Measurements from ENCODE around the gene SCNN1G. TPM values are rescaled to one million over a fixed set of nuclear protein-coding genes. Genes with fewer than 3 reads are reported as not detected.

SCNN1G gene
- total RNA-seq, 3 donors from 2014 or later, result not detected

DNA sequence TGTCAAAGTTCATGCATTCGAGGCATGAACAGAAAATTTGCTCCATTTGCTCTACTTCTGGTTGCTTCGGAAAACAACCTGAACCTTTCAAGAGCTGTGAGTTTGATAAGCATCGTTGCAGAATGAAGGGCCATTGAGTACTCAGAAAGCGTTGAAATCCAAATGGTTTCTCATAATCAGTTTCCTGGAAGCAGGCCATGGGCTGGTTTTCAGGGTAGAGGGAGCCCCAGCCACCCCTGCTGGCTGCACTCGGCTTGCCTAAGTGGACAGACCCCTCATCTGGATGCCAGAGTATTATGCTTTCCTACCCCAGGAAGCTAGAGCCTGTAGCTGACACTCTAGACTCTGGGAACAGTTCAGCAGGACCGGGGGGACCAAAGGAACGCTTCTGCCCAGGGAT lies 24.4 kb downstream of the SCNN1G start:
- Mint-ChIP-seq H3K4me1 (ENCODE audit: low read depth) (no peaks in the 10 kb centered on the region), H3K27me3 (ENCODE audit: low read depth) (peaks cover 29% of the 10 kb centered on the region), H3K36me3 (ENCODE audit: insufficient read depth) (no peaks in the 10 kb centered on the region), H3K9me3 (no peaks in the 10 kb centered on the region), H3K4me3 (no peak overlapping the region)
- DNase-seq (no peak), ATAC-seq (no peak)

DNA sequence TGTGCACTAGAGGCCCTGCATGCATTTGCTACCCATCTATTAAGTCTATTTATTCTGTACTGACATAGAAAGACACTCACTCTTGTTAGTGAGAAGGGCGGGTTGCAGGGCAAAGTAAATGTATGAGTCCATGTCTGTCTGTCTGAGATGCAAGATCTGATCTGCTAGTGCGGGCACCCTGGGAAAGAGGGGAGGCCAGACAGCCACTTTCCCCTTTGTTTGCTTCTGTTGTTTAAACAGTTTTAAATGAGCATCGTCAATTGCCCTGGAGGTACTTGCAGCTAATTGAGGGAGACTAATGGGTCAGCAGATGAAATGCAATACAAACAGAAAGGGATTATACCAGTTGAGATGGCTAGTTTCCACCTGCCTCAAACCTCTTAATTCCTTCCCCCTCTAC lies 24.9 kb downstream of the SCNN1G start:
- no peaks in the 10 kb centered on the region for H3K9me3 Mint-ChIP-seq
- H3K4me1 Mint-ChIP-seq (ENCODE audit: low read depth), result no peaks in the 10 kb centered on the region
- DNase-seq, result no peak
- ATAC-seq, result no peak
- peaks cover 29% of the 10 kb centered on the region for H3K27me3 Mint-ChIP-seq (ENCODE audit: low read depth)
- H3K36me3 Mint-ChIP-seq (ENCODE audit: insufficient read depth), result no peaks in the 10 kb centered on the region
- no peak overlapping the region for H3K4me3 Mint-ChIP-seq

DNA sequence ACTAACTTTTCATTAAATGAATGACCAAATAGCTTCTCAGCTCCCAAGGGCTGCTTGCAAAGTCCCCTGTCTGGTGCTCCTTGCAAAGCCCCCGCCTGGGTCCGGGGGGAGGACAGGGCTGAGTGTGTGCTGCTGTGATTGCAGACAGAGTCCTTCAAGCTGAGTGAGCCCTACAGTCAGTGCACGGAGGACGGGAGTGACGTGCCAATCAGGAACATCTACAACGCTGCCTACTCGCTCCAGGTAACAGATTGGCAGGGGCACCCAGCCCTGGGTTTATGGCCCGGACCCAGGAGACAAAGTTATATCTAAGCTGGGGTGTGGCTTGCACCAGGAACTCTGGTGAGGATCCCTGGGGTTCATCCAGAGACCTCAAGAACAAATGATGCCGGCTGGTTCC lies 27.1 kb downstream of the SCNN1G start:
- DNase-seq, result no peak
- no peaks in the 10 kb centered on the region for H3K4me1 Mint-ChIP-seq (ENCODE audit: low read depth)
- no peaks in the 10 kb centered on the region for H3K36me3 Mint-ChIP-seq (ENCODE audit: insufficient read depth)
- H3K27me3 Mint-ChIP-seq (ENCODE audit: low read depth), result peaks cover 31% of the 10 kb centered on the region
- no peak overlapping the region for H3K4me3 Mint-ChIP-seq
- ATAC-seq, result no peak
- H3K9me3 Mint-ChIP-seq, result no peaks in the 10 kb centered on the region

DNA sequence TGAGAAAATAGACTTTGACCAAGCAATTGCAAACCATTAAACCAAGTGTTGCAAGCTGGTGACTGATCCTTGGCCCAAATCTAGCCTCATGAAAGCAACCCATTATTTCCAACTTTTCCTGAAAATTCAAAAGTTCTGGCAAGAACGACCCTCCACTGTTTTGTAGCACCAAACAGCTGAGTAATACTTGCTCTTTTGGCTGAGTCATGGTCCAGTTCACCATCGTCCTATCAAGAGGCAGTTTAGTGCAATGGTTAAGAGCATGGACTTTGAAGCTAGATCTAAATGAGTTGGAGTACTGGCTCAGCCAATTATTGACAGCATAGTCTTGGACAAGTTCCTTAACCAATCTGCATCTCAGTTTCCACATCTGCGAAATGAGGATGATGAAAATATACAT lies 31.3 kb downstream of the SCNN1G start:
- DNase-seq (no peak), ATAC-seq (no peak)
- no peaks in the 10 kb centered on the region for H3K4me1 Mint-ChIP-seq (ENCODE audit: low read depth)
- no peaks in the 10 kb centered on the region for H3K36me3 Mint-ChIP-seq (ENCODE audit: insufficient read depth)
- H3K9me3 Mint-ChIP-seq, result no peaks in the 10 kb centered on the region
- H3K4me3 Mint-ChIP-seq, result no peak overlapping the region
- peaks cover 25% of the 10 kb centered on the region for H3K27me3 Mint-ChIP-seq (ENCODE audit: low read depth)

DNA sequence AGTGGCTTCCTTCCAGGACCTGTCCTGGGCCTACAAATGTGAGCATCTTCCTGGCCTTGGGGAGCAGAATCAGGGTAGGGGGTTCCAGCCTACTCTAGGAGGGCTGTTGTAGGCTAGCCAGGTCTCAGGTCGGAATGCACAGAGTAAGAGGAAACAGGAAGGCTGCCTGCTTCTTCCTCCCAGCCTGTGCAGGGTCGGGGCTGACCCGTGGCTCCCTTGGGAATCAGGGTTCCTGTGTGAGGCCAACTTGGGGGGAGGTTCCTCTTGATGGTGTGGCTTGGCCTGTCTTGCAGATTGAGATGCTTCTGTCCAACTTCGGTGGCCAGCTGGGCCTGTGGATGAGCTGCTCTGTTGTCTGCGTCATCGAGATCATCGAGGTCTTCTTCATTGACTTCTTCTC lies 32.3 kb downstream of the SCNN1G start:
- ATAC-seq (no peak), DNase-seq (no peak)
- Mint-ChIP-seq H3K27me3 (ENCODE audit: low read depth) (peaks cover 22% of the 10 kb centered on the region), H3K4me3 (no peak overlapping the region), H3K9me3 (no peaks in the 10 kb centered on the region), H3K36me3 (ENCODE audit: insufficient read depth) (no peaks in the 10 kb centered on the region), H3K4me1 (ENCODE audit: low read depth) (no peaks in the 10 kb centered on the region)

DNA sequence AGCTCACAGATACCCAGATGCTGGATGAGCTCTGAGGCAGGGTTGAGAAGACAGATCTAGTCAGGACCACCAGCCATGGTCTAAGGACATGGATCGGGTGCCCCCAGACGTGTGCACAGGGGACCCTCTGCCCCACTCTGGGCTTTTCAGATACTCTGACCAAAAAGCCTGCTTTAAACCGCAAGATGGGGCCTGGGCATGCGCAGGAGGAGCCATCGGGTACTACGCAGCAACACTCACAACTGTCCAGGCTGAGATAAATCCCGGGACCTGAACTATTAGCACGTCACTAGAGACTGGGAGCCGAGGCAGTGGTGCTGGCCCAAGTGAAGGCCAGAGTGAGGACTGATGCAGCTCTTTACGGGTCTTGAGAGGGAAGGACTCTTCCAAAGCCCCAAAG lies 32.9 kb downstream of the SCNN1G start:
- no peak overlapping the region for H3K4me3 Mint-ChIP-seq
- peaks cover 22% of the 10 kb centered on the region for H3K27me3 Mint-ChIP-seq (ENCODE audit: low read depth)
- H3K4me1 Mint-ChIP-seq (ENCODE audit: low read depth), result no peaks in the 10 kb centered on the region
- DNase-seq, result no peak
- no peak for ATAC-seq
- H3K36me3 Mint-ChIP-seq (ENCODE audit: insufficient read depth), result no peaks in the 10 kb centered on the region
- H3K9me3 Mint-ChIP-seq, result no peaks in the 10 kb centered on the region

DNA sequence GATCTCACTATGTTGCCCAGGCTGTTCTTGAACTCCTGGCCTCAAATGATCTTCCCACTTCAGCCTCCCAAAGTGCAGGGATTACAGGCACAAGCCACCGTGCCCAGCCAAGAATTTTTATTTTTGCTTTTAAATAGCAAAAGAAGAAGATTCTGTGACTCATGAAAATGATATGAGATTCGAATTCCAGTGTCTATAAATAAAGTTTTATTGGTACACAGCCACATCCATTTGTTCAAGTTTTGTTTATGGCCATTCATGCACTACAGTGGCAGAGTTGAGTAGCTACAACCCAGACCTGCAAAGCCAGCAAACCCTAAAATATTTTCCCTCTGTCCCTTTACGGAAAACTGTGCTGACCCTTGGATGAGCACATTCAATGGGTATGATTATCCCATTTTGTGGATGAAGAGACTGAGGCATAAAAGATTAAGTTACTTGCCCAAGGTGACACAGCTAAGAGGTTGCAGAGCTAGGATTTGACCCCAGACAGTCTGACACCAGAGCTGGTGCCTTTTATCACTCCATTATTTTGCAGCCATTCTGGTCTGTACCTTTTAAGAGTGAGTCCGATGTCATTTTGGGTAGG lies 34.2 kb downstream of the SCNN1G start:
- Mint-ChIP-seq H3K36me3 (ENCODE audit: insufficient read depth) (no peaks in the 10 kb centered on the region), H3K4me1 (ENCODE audit: low read depth) (no peaks in the 10 kb centered on the region), H3K4me3 (no peak overlapping the region), H3K9me3 (no peaks in the 10 kb centered on the region), H3K27me3 (ENCODE audit: low read depth) (peaks cover 22% of the 10 kb centered on the region)
- no peak for DNase-seq
- ATAC-seq, result no peak

DNA sequence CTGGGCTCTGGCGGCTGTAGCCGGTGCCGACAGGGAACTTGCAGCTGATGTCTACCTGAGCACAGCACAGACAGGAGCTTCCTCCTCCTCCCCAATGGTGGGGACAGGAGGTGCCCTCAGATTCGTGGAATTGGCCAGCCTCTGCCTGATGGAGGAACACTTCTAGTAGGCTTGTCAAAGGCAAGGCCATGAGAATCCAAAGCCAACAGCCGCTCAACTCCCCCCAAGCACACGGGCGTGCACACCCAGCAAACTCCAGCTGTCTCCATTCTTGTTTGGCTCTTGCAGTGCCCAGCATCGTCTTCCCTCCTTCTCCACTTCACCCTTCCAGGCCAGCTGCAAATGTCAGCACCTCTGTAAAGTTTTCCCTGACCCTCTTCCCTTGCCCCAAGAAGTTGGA lies 35.1 kb downstream of the SCNN1G start:
- DNase-seq, result no peak
- Mint-ChIP-seq H3K27me3 (ENCODE audit: low read depth) (peaks cover 18% of the 10 kb centered on the region), H3K4me1 (ENCODE audit: low read depth) (no peaks in the 10 kb centered on the region), H3K36me3 (ENCODE audit: insufficient read depth) (no peaks in the 10 kb centered on the region), H3K9me3 (no peaks in the 10 kb centered on the region), H3K4me3 (no peak overlapping the region)
- ATAC-seq, result no peak

DNA sequence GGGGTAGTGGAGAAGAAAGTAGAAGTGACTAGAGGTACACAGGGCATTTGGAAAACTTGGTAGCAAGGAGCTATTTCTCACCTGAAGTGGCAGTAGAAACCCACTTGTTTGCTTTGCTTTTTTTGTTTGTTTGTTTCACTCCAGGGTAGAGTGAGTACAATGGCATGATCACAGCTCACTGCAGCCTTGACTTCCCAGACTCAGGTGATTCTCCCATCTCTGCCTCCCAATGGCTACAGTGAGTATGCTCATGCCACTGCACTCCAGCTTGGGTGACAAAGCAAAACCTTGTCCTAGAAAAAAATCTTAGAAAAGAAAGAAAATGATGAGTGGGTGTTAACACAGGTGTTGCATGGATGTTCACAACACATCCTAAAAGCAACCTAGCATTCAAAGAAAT lies 40.4 kb downstream of the SCNN1G start:
- no peaks in the 10 kb centered on the region for H3K4me1 Mint-ChIP-seq (ENCODE audit: low read depth)
- H3K27me3 Mint-ChIP-seq (ENCODE audit: low read depth), result peaks cover 12% of the 10 kb centered on the region
- DNase-seq, result no peak
- H3K36me3 Mint-ChIP-seq (ENCODE audit: insufficient read depth), result no peaks in the 10 kb centered on the region
- no peak overlapping the region for H3K4me3 Mint-ChIP-seq
- H3K9me3 Mint-ChIP-seq, result no peaks in the 10 kb centered on the region
- no peak for ATAC-seq

DNA sequence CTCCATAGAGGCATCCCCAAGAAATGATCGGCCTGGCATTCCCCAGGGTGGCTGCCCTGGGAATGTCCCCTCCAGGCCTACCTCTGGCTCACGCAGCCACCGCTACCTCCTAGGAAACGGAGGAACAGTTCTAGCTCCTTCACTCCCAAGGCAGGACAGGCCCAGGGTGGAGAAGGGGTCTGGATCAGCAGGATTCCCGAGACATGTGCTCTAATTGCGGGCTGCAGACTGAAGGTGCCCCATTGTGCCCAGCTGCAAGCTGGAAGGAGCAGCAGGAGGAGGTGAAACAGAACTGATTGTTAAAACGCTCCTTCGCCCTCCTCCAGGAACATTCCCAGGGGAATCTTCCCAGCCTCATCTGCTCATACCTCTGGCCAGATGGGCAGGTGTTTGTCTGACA lies 40.8 kb downstream of the SCNN1G start:
- Mint-ChIP-seq H3K4me1 (ENCODE audit: low read depth) (no peaks in the 10 kb centered on the region), H3K36me3 (ENCODE audit: insufficient read depth) (no peaks in the 10 kb centered on the region), H3K4me3 (no peak overlapping the region), H3K27me3 (ENCODE audit: low read depth) (peaks cover 12% of the 10 kb centered on the region), H3K9me3 (no peaks in the 10 kb centered on the region)
- ATAC-seq (no peak), DNase-seq (no peak)

DNA sequence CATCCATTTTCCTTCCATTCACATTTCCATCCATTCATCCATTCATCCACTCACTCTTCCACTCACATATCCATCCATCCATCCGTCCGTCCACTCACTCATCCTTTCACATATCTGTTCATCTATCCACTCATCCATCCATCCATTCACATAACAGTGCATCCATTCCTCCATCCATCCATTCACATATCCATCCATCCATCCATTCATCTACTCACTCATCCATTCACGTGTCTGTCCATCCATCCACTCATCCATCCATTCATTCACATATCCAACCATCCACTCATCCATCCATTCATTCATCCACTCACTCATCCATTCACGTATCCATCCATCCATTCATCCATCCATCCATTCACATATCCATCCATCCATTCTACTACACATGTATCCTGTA lies 42.6 kb downstream of the SCNN1G start:
- Mint-ChIP-seq H3K36me3 (ENCODE audit: insufficient read depth) (no peaks in the 10 kb centered on the region), H3K9me3 (no peaks in the 10 kb centered on the region), H3K27me3 (ENCODE audit: low read depth) (peaks cover 8% of the 10 kb centered on the region), H3K4me3 (no peak overlapping the region), H3K4me1 (ENCODE audit: low read depth) (no peaks in the 10 kb centered on the region)
- ATAC-seq, result no peak
- no peak for DNase-seq

DNA sequence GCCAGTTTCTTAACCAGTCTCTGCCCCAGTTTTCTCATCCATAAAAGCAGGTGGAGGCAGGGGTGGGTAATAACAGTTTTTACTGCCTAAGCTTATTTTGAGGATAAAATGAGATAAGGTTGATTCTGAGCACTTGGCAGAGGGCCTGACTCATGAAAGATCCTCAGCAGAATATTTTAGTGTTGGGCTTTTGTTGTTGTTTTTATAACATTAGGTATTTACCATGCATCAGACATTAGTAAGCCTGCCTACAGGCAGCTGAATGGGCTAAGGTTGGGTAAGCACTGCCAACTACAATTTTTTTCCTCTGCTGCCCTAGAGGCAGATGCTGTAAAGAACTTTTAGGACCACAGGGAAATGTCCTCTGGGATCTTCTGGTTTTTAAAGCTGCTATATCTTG lies 43.1 kb downstream of the SCNN1G start:
- no peak for ATAC-seq
- no peak overlapping the region for H3K4me3 Mint-ChIP-seq
- DNase-seq, result no peak
- H3K9me3 Mint-ChIP-seq, result no peaks in the 10 kb centered on the region
- no peaks in the 10 kb centered on the region for H3K4me1 Mint-ChIP-seq (ENCODE audit: low read depth)
- H3K27me3 Mint-ChIP-seq (ENCODE audit: low read depth), result peaks cover 7% of the 10 kb centered on the region
- H3K36me3 Mint-ChIP-seq (ENCODE audit: insufficient read depth), result no peaks in the 10 kb centered on the region

DNA sequence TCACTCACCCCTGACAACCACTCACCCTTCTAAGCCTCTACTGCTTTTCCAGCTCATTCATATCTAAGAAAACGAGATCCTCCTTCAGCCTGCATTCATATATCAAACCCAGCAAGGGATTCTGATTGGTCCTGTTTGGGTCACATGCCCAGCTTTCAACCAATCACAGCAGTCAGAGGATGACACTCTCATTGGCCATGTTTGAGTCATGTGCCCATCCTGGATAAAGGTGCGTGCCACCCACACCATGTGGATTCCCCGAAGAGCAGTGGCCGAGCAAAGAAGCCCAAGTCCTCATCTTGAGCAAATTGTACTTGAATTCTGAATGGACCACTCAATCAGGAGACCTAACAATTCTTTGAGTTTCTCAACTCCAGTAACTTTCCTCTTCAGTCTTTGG lies 45.0 kb downstream of the SCNN1G start:
- no peaks in the 10 kb centered on the region for H3K4me1 Mint-ChIP-seq (ENCODE audit: low read depth)
- no peak overlapping the region for H3K4me3 Mint-ChIP-seq
- H3K36me3 Mint-ChIP-seq (ENCODE audit: insufficient read depth), result no peaks in the 10 kb centered on the region
- DNase-seq (no peak), ATAC-seq (no peak)
- peaks cover 14% of the 10 kb centered on the region for H3K27me3 Mint-ChIP-seq (ENCODE audit: low read depth)
- no peaks in the 10 kb centered on the region for H3K9me3 Mint-ChIP-seq

DNA sequence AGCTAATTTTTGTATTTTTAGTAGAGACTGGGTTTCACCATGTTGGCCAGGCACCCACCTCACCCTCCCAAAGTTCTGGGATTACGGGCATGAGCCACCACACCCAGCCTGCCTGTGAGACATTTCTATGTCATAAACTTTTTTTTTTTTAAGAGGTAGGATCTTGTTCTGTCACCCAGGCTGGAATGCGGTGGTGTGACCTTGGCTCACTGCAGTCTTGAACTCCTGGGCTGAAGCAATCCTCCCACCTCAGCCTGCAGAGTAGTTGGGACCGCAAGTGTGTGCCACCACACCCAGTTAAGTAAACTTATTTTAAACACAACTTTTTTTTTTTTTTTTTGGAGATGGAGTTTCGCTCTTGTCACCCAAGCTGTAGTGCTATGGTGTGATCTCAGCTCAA lies 47.2 kb downstream of the SCNN1G start:
- no peaks in the 10 kb centered on the region for H3K36me3 Mint-ChIP-seq (ENCODE audit: insufficient read depth)
- no peaks in the 10 kb centered on the region for H3K9me3 Mint-ChIP-seq
- H3K27me3 Mint-ChIP-seq (ENCODE audit: low read depth), result peaks cover 15% of the 10 kb centered on the region
- DNase-seq (no peak), ATAC-seq (no peak)
- H3K4me3 Mint-ChIP-seq, result no peak overlapping the region
- H3K4me1 Mint-ChIP-seq (ENCODE audit: low read depth), result no peaks in the 10 kb centered on the region

DNA sequence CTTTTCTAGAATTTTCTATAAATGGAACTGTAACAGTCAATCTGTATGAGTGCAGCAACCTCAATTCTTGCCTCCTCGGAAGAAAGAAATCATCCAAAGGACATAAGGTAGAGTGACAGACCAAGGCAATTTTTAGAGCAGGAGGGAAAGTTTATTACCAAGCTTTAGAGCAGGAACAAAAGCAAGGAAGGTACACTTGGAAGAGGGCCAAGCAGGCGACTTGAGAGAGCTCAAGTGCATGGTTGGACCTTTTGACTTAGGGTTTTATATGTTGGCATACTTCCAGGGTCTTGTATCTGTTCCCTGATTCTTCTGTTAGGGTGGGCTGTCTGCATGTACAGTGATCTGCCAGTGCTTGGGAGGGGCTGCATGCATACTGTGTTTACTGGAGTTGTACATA lies 50.3 kb downstream of the SCNN1G start:
- ATAC-seq (no peak), DNase-seq (no peak)
- Mint-ChIP-seq H3K4me1 (ENCODE audit: low read depth) (no peaks in the 10 kb centered on the region), H3K27me3 (ENCODE audit: low read depth) (peaks cover 20% of the 10 kb centered on the region), H3K4me3 (no peak overlapping the region), H3K9me3 (no peaks in the 10 kb centered on the region), H3K36me3 (ENCODE audit: insufficient read depth) (no peaks in the 10 kb centered on the region)

DNA sequence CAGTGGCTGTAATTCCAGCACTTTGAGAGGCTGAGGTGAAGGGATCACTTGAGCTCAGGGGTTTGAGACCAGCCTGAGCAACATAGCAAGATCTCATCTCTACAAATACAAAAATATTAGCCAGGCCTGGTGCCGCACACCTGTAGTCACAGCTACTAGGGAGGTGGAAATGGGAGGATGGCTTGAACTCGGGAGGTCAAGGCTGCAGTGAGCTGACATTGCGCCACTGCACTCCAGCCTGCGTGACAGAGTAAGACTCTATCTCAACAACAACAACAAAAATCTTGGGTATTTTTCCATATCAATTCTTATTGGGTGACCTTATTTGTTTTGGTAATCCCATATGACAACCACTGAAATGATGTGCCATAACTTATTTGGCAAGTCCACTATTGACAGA lies 52.6 kb downstream of the SCNN1G start:
- Mint-ChIP-seq H3K9me3 (no peaks in the 10 kb centered on the region), H3K4me1 (ENCODE audit: low read depth) (no peaks in the 10 kb centered on the region), H3K4me3 (no peak overlapping the region), H3K27me3 (ENCODE audit: low read depth) (peaks cover 22% of the 10 kb centered on the region), H3K36me3 (ENCODE audit: insufficient read depth) (no peaks in the 10 kb centered on the region)
- ATAC-seq (no peak), DNase-seq (no peak)
